GM12878 (cell line): ENCODE results near the gene SERHL2. TPM values are rescaled to one million over a fixed set of nuclear protein-coding genes. Genes with fewer than 3 reads are reported as not detected.

Source experiments
- ATAC-seq: fragments of 200-7000 bp; cut with Tn5 transposase; 3 replicates; pipeline ENCODE4 v1.9.1; 2020; ENCODE audit warnings: mild to moderate bottlenecking, moderate library complexity
- BruUV-seq: library from RNA; stranded (reverse); fragments of 400-500 nt; replicated peaks from 2 replicates; lab custom pipeline; 2021; lab: Mats Ljungman, UMichigan
- CTCF ChIA-PET: fragments of 300-600 bp; sonication (Branson Sonifier 250); formaldehyde crosslinking; extraction: SDS; loops from one replicate; lab custom pipeline; 2021; ENCODE audit warnings: inconsistent platforms; lab: Yijun Ruan, JAX
- POLR2A ChIA-PET: fragments of 350-600 bp; formaldehyde crosslinking; extraction: SDS; loops from one replicate; lab custom pipeline; 2021; ENCODE audit warnings: inconsistent platforms; lab: Charles Lee
- RAD21 ChIA-PET: fragments of 300-600 bp; sonication (Branson Sonifier 250); formaldehyde crosslinking; loops from one replicate; lab custom pipeline; 2023; ENCODE audit warnings: antibody characterized with exemption; ENCODE audit not compliant: unreplicated experiment; lab: Charles Lee
- SMC1A ChIA-PET: fragments of 300-600 bp; sonication (Branson Sonifier 250); formaldehyde crosslinking; loops from one replicate; lab custom pipeline; 2023; ENCODE audit not compliant: unreplicated experiment, uncharacterized antibody; lab: Charles Lee
- DNase-seq: peaks from one replicate; pipeline ENCODE4 v3.0.0-alpha.2; 2011; ENCODE audit warnings: low read depth, low spot score
- FAIRE-seq: peaks from 3 replicates; lab custom pipeline; 2011; peaks lifted over from hg19 to GRCh38; lab: Jason Lieb, UNC
- H2AFZ ChIP-seq: 2 replicates; pipeline ENCODE4 v1.6.0; 2011; ENCODE audit warnings: low read depth, low read length, control low read depth; ENCODE audit not compliant: control insufficient read depth
- H3K27ac ChIP-seq: 2 replicates; pipeline ENCODE4 v1.5.1; 2011; ENCODE audit warnings: control low read depth; ENCODE audit not compliant: control insufficient read depth, insufficient read depth
- H3K27me3 ChIP-seq, 2 experiments: replicated peaks in 1 of 2; 2 replicates each; pipeline versions ENCODE4 v1.6.0 to v1.6.1; 2011; ENCODE audit warnings: low read length in 1 of 2; ENCODE audit not compliant: control insufficient read depth in 2 of 2, insufficient read depth in 2 of 2
- H3K36me3 ChIP-seq, 2 experiments: 2 replicates each; pipeline ENCODE4 v1.5.1; 2011; ENCODE audit warnings: low read length in 1 of 2; ENCODE audit not compliant: control insufficient read depth in 2 of 2, insufficient read depth in 2 of 2
- H3K4me1 ChIP-seq: 2 replicates; pipeline ENCODE4 v1.6.1; 2011; ENCODE audit warnings: mild to moderate bottlenecking, low read length, moderate library complexity, mixed read lengths; ENCODE audit not compliant: control insufficient read depth, insufficient read depth
- H3K4me2 ChIP-seq: 2 replicates; pipeline ENCODE4 v1.6.0; 2011; ENCODE audit warnings: control low read depth; ENCODE audit not compliant: control insufficient read depth, insufficient read depth
- H3K4me3 ChIP-seq: fragments of 200-600 bp; sonication (generic); 2 replicates; pipeline ENCODE4 v1.5.1; 2016
- H3K79me2 ChIP-seq: 2 replicates; pipeline ENCODE4 v1.6.0; 2011; ENCODE audit warnings: low read length; ENCODE audit not compliant: control insufficient read depth, insufficient read depth
- H3K9ac ChIP-seq: 2 replicates; pipeline ENCODE4 v1.8.0; 2011; ENCODE audit warnings: low read length, control low read depth, mixed read lengths; ENCODE audit not compliant: control insufficient read depth, insufficient read depth
- H3K9me3 ChIP-seq: replicated peaks from 3 replicates; pipeline ENCODE4 v1.5.1; 2011; ENCODE audit warnings: mild to moderate bottlenecking, low read length; ENCODE audit not compliant: control insufficient read depth, insufficient read depth
- H4K20me1 ChIP-seq: 2 replicates; pipeline ENCODE4 v1.6.0; 2011; ENCODE audit not compliant: control insufficient read depth, insufficient read depth
- CBX5 ChIP-seq: sonication (generic); IDR thresholded peaks from 2 replicates; pipeline ENCODE4 v1.6.1; 2016; ENCODE audit warnings: low read depth, moderate library complexity, mild to moderate bottlenecking, inconsistent platforms
- CHD4 ChIP-seq: fragments of 200-600 bp; sonication (generic); IDR thresholded peaks from 2 replicates; pipeline ENCODE4 v1.6.1; 2016; ENCODE audit warnings: mild to moderate bottlenecking
- E2F4 ChIP-seq: IDR thresholded peaks from 2 replicates; pipeline ENCODE4 v1.6.1; 2012; ENCODE audit warnings: low read depth, low read length, improper control_type of control experiment
- ELK1 ChIP-seq: IDR thresholded peaks from 2 replicates; pipeline ENCODE4 v1.6.1; 2012; ENCODE audit warnings: low read depth, low read length, improper control_type of control experiment
- EZH2 ChIP-seq: IDR thresholded peaks from 2 replicates; pipeline ENCODE4 v1.6.1; 2012; ENCODE audit warnings: low read depth, mild to moderate bottlenecking, control low read depth, inconsistent platforms, low read length, borderline replicate concordance; ENCODE audit not compliant: control insufficient read depth
- GATAD2B ChIP-seq: fragments of 450-650 bp; conservative IDR thresholded peaks from 2 replicates; pipeline ENCODE4 v1.6.1; 2017; ENCODE audit warnings: low read depth, mild to moderate bottlenecking, moderate library complexity
- HDAC2 ChIP-seq: fragments of 200-600 bp; sonication (generic); IDR thresholded peaks from 2 replicates; pipeline ENCODE4 v1.6.1; 2017
- HDAC6 ChIP-seq: fragments of 200-600 bp; sonication (generic); IDR thresholded peaks from one replicate; pipeline ENCODE4 v1.8.0; 2017; ENCODE audit warnings: antibody characterized with exemption; ENCODE audit not compliant: unreplicated experiment
- PAX5 ChIP-seq: IDR thresholded peaks from 2 replicates; pipeline ENCODE4 v1.6.1; 2011; ENCODE audit warnings: low read depth, low read length, borderline replicate concordance
- SMAD5 ChIP-seq: IDR thresholded peaks from 2 replicates; pipeline ENCODE4 v1.6.1; 2016; ENCODE audit warnings: antibody characterized with exemption, low read depth
- STAT3 ChIP-seq: IDR thresholded peaks from 2 replicates; pipeline ENCODE4 v1.6.1; 2011; ENCODE audit warnings: low read depth, low read length, improper control_type of control experiment
- ZNF24 ChIP-seq: fragments of 450-650 bp; IDR thresholded peaks from 2 replicates; pipeline ENCODE4 v1.6.1; 2017; ENCODE audit warnings: antibody characterized with exemption, mild to moderate bottlenecking
- ZZZ3 ChIP-seq: IDR thresholded peaks from 2 replicates; pipeline ENCODE4 v1.6.1; 2011; ENCODE audit warnings: low read depth; ENCODE audit not compliant: control insufficient read depth, insufficient read length
- WGBS: methylation state at CpG from one replicate; pipeline ENCODE4 v1.1.6; 2016; ENCODE audit warnings: low lambda C conversion rate; ENCODE audit not compliant: insufficient replicate concordance, insufficient coverage; ENCODE audit errors: missing lambda C conversion rate; 5-methylcytosine and 5-hydroxymethylcytosine counted together
- in situ Hi-C: fragments of 300-500 bp; cut with MboI; formaldehyde crosslinking; loops from 9 replicates; pipeline ENCODE4 v1.14.3; 2018; ENCODE audit warnings: mixed read lengths
- intact Hi-C: fragments of 100-400 bp; cut with micrococcal nuclease; formaldehyde crosslinking; loops from one replicate; pipeline ENCODE4 v1.14.2; 2022; ENCODE audit not compliant: unreplicated experiment
- polyA plus RNA-seq, 11 experiments: library from polyadenylated mRNA; depleted of rRNA in 4 of 11; unstranded in 6 of 11; stranded (reverse) in 5 of 11; fragments of >200 nt; fragmentation: Nextera tagmentation in 4 of 11; fragmentation: Illumina TruSeq in 1 of 11; extraction: Ambion mirVana in 4 of 11; extraction: Trizol in 1 of 11; gene quantifications; 1 replicate in 1 of 11; 2 replicates in 10 of 11; pipeline versions ENCODE4 v1.2.1 to v1.2.3, GENCODE V29; 2011 to 2016; ENCODE audit warnings: inconsistent platforms in 2 of 11, missing spikeins in 2 of 11, low read depth in 1 of 11
- total RNA-seq, 4 experiments: library from RNA; depleted of rRNA in 3 of 4; stranded (reverse); fragments of >200 nt in 3 of 4; fragmentation: Illumina TruSeq in 1 of 4; extraction: Trizol in 1 of 4; gene quantifications; 2 replicates each; pipeline versions ENCODE4 v1.2.1 to v1.2.3, GENCODE V29; 2013 to 2021
- TF ChIP-seq, protein P1 (sequence below): fragments of 450-650 bp; IDR thresholded peaks from 2 replicates; pipeline ENCODE4 v1.6.1; 2017; ENCODE audit warnings: antibody characterized with exemption, mild to moderate bottlenecking, moderate library complexity

Gene SERHL2
- total and polyA plus RNA-seq, 10 of the 15 experiments (the other 5 are each of a cell fraction or from before 2014, with no cell fraction given): 0.63 to 2.0 (median 1.2) TPM

- peak overlapping the region; percentile 18 for H3K9ac ChIP-seq
- WGBS: 91% methylated on average over 11 of the region's 11 CpGs
- POLR2A ChIA-PET: no interaction called here
- peaks cover 17% of the 10 kb centered on the region for H3K4me1 ChIP-seq
- TF ChIP-seq PAX5 (no peak), ELK1 (no peak), STAT3 (no peak), HDAC6 (no peak), E2F4 (no peak), ZNF24 (no peak), HDAC2 (no peak), ZZZ3 (no peak), GATAD2B (no peak), EZH2 (no peak), SMAD5 (no peak), CHD4 (no peak), CBX5 (no peak)
- TF ChIP-seq, protein P1, sequence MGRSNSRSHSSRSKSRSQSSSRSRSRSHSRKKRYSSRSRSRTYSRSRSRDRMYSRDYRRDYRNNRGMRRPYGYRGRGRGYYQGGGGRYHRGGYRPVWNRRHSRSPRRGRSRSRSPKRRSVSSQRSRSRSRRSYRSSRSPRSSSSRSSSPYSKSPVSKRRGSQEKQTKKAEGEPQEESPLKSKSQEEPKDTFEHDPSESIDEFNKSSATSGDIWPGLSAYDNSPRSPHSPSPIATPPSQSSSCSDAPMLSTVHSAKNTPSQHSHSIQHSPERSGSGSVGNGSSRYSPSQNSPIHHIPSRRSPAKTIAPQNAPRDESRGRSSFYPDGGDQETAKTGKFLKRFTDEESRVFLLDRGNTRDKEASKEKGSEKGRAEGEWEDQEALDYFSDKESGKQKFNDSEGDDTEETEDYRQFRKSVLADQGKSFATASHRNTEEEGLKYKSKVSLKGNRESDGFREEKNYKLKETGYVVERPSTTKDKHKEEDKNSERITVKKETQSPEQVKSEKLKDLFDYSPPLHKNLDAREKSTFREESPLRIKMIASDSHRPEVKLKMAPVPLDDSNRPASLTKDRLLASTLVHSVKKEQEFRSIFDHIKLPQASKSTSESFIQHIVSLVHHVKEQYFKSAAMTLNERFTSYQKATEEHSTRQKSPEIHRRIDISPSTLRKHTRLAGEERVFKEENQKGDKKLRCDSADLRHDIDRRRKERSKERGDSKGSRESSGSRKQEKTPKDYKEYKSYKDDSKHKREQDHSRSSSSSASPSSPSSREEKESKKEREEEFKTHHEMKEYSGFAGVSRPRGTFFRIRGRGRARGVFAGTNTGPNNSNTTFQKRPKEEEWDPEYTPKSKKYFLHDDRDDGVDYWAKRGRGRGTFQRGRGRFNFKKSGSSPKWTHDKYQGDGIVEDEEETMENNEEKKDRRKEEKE: no peak
- DNase-seq: no peak
- no peaks in the 10 kb centered on the region for H3K9me3 ChIP-seq
- no peak for FAIRE-seq
- H3K79me2 ChIP-seq: peaks cover 57% of the 10 kb centered on the region
- SMC1A ChIA-PET: interaction anchor here (0.7 to 2.1 kb wide), 3 partner anchors 14 to 152 kb away, joined by 4 to 5 read pairs (median 4); no protein-coding TSS in a partner anchor
- no peak overlapping the region for H2AFZ ChIP-seq
- RAD21 ChIA-PET: interaction anchor here (0.6 to 1.7 kb wide), 3 partner anchors 139 to 177 kb away, joined by 3 to 4 read pairs (median 3); no protein-coding TSS in a partner anchor
- peak overlapping the region; percentile 93 for H3K4me2 ChIP-seq
- H3K27me3 ChIP-seq: no peaks in the 10 kb centered on the region
- H3K27ac ChIP-seq: no peak overlapping the region
- BruUV-seq: no TSS peak
- CTCF ChIA-PET: interaction anchor here (1.0 to 4.0 kb wide), 7 partner anchors 9 to 169 kb away, joined by 3 to 21 read pairs (median 4); no protein-coding TSS in a partner anchor
- peak overlapping the region; percentile 94; the same call in 1 of the 2 replicates for H3K4me3 ChIP-seq
- intact Hi-C loops (loop anchor here (5.0 to 10.0 kb wide), 4 partner anchors 85 to 518 kb away; partner anchors contain the start of genes NDUFA6 and TTLL1), in situ Hi-C loops (no loop called here)
- peaks cover 3 to 12% of the 10 kb centered on the region in 2 experiments; a peak in 3 of 4 replicates for H3K36me3 ChIP-seq
- ATAC-seq: no peak
- peaks cover 14% of the 10 kb centered on the region; the same call in 1 of the 2 replicates for H4K20me1 ChIP-seq
These were observed 58.6 kb downstream of the SERHL2 start for GRCh38 chr22:42612336-42612735.
